IPS-NIHi11 (cell line): Measurements from ENCODE around the gene GPD2.
A peak's percentile ranks its signal among the peaks of the same experiment; 100 is the strongest.

ENCODE experiments used
- DNase-seq: peaks from one replicate; pipeline ENCODE4 v3.0.0; 2012; ENCODE audit warnings: mixed read lengths, low spot score

GPD2 gene

DNA sequence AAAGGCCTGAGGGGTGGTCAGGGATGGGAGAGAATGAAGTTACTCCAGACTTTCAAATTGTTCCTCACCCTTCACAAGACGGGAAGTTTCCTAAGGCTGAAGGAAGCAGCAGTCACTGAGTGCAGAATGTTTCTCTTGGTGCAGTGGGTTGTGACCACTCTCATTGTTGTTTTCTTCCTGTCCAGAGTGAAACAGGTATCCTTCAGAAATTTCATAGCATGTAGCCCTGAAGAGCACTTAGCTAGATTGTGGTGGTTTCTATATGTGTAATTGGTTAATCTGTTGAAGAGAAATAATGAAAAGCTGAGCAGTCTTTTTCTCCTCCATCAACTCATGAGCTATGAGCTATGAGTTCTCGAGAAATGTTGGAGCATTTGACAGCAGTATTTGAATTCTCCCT lies 96.8 kb downstream of the GPD2 start:
- DNase-seq, result no peak

DNA sequence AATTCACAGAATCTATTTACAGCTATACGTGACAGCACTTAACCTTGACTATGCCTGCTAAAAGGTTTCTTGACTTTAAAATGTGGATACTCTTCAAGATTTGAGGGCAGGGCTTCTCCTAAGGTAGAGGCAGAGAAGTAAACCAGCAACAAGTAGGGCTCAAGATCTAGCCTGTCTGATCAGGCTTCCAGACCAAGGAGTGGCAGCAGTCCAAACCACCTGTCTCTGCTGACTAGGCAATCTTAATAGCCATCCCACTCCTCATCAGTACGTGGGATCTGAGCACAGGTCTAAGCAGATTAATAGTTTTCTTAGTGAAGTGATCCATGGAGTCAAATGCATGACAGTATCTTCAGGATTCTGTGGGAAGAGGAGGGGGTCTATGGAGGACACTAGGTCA lies 100.4 kb downstream of the GPD2 start:
- DNase-seq, result no peak

DNA sequence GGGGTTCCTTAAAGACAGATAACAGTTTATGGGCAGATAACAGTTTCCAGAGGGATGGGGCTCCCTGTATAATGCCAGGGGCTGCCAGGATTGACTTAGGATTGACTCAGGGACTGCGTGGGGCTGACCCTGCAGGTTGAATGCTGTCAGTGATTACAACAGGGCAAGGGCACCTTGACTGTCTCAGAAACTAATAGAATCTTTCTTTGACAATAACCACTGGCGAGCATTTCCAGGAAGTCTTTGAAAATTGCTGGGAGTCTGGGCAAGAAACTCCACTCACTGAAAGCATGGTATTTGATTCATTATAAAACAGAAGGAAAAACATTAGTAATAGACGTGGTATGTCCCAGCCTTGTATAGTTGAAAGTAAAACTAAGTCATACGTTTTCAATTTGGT lies 101.0 kb downstream of the GPD2 start:
- DNase-seq, result no peak

DNA sequence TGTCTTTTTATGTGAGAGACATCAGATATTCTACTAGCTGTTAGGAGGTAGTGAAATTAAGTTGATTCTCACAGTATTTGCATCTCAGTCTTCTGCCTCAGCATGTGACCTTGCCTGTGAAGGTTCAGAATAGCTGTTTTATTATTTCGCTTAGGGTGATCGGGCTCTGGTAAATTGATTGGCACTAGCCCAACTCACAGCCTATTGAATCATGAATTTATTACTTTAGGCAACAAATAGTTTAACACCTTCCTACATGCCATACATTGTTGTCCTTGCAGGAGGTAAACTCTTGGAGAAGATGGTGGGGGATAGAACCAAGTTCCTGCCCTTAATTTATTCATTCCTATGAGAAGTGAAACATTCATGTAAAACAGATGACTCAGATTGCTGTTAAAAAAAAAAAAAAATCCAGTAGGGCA lies 101.9 kb downstream of the GPD2 start:
- DNase-seq, result no peak

DNA sequence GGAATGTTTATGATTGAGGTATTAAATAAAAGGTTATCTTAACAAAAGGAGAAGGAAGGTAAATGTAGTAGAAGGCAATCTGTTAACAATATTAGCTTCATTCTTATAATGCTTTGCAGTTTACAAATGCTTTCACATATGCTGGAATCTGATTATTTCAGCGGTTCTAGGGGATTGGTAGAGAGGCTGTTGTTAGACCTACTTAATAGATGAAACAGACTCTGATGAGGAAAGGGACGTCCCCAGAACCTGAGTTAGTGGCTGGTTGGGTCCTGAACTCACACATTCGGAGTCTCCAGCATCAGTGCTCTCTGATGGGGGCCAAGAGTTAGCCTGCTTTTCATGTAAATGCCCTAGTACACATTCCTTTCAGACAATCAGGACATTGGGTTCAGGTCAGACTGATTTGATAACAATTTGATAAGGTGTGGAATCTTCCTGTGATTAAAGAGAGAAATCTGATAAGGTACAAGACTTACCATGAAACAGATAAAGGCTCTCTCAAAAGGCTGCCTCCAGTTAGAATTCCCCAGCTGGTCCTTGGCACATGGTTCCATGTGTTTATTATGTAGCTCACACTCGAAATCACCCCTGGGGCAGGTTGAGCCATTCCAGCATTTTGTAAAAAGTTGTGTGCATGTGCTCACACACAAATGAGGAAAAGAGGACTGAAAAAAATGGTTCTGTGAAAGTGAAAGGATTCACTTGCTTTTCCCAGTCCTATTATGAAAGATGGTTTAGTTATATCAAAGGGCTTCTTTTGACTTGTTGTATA lies 103.1 kb downstream of the GPD2 start:
- no peak for DNase-seq

DNA sequence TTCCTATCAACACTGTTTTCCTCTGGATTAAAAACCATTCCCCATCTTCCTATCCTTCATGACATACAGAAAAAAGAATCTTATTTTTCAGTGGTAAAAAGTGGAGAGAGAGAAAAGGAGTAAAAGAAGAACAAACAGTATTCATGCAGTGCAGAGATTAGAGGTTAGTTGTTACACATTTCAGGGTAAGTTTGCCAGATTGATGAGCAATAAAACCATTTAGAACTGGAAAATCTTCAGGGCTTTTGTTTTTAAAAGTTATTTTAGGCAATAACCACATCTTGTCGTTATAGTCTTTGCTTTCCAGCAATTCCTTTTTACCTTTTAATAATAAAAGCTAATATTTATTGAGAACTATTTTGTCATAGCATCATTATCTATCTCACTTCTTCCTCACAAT lies 104.5 kb downstream of the GPD2 start:
- DNase-seq, result no peak

DNA sequence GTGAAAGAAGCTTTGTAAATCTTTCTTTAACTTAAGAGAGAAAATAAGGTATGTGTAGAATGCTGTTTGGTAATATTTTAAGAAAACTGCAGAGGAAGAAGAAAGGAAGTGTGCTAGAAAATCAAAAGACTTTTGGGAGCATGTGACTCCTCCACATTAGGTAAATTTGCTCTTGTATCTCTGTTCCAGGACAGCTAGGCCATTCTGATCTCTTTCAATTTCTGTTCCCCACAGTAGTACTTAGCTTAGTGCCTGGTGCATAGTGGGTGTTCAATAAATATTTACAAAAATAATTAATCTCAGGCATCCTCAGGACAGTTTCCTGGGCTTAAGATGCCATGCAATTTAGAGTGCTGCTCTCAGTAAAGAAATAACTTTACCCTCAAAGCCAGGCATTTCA lies 105.0 kb downstream of the GPD2 start:
- no peak for DNase-seq

DNA sequence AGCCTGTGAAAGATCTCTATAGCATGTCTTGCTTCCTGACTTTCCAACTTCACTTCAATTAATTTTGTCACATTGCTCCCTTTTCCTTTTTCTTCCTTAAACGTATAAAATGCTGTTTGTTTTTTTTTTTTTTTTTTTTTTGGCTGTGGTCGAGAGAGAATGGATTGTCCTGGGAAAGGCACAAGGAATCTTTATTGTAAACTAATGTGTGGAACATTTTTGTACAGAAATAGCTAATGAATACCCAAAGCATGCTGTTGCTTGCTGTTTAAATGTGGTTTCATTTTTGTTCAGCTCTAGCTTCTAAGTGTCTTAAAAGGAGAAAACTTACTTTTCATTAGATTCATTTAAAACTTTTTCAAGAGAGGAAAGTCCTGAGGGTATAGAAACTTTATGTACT lies 105.5 kb downstream of the GPD2 start:
- DNase-seq, result no peak

DNA sequence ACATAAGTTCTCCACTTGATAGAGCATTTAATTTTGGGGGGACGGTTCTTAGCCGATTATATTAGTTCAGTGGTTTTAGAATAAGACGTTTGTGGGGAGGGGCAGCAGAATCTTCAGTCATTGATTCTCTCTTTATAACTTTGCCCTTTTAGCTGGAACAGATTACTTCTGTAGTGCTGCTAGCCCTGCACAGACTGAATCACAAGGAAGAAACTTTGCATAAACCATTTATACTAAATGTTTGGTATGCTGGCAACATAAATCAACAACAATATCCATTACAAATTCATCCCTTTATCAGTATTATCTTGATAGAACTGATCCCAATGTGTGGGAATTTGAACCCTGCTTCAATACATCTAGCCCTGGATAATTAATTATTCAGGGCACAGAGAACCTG lies 112.2 kb downstream of the GPD2 start:
- DNase-seq, result no peak

DNA sequence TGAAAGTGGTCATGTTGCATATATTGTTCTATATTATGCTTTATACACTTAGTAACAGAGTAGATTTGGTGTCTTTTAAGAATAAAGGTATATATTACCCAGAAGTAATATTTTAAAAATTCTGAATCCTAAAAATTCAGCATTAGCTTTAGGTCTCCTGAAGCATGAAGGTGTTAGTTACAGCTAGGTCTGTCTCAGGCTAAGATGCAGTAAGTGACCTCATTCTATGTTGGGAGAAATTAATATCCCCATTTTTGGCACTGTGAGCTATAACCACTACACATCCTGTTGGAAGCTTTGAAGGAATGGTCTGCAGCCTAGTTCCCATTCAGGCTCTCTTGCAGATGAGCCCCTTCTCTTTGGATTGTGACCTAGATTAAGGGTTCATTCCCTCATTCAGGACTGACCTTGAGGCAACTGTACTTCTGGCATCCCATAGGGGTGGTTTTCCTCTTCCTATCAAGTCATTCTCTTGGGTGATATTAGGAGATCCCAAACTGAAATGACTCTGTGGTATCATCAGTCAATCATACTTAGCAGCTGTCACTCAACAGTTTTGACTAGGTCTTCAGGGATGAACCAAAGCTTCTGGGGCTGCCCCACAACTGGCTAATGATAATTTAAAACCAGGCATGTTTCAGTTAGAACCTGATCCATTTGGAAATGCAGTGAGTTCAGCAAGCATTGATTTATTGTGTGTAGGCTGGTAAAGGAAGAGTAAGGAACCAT lies 117.7 kb downstream of the GPD2 start:
- DNase-seq, result no peak

DNA sequence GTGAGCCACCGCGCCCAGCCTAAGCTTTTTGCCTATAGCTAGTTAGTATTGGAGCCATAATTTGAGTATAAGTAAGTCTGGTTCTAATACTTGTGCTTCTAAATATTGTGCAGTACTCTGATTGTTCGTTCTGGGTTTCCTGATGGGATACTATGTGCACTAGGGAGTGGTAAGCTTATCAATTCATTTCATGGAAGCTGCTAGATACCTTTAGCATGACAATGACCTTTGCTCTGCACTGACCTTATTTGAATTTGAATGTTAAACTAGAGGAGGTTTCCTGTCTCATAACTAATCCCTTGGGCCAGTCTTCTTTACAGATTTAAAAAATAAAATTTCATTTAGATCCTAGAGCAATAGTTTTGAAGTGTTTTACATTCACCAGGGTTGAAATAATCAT lies 125.1 kb downstream of the GPD2 start:
- no peak for DNase-seq

DNA sequence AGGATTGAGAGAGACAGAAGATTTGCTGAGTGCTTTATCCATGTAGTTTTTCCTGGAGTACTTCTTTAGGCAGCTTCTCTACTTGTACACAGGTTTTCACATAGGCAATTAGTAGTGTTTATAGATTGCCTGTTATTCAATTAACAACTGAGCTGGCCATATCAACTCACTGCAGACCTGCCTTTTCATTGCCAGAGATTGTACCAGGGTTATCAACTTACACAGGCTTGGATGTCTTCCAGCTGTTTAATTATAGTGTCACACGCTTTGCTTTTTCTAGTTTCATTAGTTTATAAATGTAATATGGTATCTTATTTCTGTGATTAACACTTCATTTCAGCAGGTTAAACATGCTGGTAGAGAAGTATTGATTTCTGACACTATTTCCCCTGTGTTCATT lies 125.9 kb downstream of the GPD2 start:
- no peak for DNase-seq

DNA sequence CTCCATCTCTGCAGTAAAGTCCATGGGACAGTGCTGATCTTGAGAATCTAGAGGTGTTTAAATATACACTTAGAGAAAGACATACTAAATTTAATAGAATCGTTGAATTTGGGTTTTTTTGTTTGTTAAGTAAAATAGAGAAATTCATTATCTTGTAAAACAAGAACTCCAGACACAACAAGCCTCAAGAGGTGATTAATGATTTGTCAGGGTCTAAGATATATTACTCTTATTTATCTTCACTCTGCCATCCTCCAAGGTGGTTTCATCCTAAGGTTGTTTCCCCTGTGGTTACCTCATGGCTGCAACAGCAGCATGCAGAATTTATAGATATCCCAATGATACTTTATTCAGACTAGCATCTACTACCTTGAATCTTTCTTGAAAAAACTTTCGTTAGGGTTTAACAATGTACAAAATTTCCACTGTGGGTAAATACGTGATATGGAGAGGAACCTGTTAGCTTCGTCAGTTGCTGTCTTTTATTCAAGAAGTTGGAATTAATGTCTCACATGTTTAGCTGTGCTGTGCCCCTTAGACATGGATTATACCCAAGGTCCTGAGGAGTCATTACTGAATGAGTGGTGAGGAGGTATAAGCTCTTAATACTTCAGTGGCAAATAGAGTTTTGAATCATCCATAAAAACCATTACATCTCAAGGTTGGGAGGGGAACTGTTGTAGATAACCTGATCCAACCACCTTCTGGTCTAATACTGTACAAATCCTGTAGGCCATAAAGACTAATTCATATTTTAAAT lies 128.0 kb downstream of the GPD2 start:
- DNase-seq, result no peak

DNA sequence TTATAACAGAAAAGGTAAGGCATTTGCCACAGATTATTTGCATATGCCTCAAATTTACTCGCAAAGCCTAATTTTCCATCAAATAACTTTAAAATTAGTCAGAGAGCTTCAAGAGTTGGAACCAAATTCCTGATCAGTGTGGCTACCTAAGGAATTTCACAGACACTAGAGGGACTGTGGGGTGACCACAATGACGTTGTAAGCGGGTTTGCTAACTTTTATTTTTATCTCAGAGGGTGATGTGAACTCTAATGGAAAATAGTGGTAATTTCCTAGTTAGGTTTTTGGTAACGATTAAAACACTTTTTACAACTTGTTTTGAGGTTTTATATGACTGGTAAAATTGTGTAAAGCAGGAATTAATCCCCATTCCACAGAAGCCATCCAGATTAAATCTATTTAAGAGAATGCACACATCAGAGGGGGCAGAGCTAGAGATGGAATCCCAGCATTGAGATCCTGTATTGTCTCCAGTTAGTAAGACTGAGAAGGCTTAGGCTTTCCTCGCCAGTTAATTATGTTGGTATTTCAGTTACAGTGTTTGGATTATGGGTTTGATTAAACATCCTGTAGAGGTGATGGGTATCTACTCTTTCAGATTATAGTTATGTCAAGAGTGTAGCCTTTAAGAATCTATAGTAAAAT lies 129.0 kb downstream of the GPD2 start:
- peak; percentile 10 for DNase-seq

DNA sequence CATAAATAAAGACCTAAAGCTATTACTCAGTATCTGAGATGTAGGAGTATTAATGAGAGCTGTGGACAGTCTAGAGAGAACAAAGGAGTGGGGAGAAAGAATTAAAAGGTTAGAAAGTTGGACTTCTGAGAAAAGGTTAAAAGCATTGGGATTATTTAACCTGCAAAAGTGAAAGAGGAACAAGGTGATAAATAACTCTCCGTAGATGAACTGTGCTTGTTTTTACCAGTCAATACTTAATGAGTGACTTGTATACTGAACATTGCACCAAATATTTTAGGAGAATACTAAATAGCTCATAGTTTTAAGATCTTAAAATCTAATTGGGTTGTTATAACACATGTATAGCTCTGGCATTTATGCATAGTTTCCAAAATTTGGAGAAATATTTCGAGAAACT lies 137.5 kb downstream of the GPD2 start:
- no peak for DNase-seq

DNA sequence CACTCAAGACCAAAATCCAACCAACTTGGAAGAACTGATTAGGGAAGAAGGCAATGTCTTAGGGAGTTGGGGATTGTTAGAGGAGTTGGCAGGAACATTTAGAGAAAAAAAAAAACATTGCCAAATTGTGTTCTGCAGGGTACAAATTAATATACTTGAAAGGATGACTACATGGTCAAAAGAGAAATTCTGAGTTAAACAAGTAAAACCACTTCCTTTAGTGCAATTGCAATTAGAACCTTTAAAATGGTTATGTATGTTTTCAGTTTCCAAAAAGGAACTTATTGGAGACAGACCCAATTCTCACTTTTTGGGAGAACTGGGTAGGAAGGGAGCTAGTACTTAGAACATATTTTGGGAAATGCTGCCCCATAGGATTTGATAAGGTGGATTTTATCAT lies 137.9 kb downstream of the GPD2 start:
- no peak for DNase-seq

DNA sequence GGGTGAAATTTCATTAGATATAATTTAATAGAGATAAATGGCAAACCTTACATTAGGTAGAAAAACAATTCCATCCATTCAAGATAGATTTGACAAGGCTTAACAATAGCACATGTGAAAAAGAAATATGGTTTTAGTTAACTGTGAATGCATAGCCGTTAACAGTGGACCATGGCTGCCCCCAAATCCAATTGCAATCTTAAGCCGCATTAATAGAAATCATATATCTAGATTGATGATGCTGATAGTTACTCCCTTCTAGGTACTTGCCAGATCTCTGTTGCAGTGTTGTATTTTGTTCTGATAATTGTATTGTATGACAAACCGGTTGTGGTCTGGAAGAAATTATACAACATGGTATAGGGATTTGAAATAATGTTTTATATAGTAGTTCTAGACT lies 139.8 kb downstream of the GPD2 start:
- DNase-seq, result no peak

DNA sequence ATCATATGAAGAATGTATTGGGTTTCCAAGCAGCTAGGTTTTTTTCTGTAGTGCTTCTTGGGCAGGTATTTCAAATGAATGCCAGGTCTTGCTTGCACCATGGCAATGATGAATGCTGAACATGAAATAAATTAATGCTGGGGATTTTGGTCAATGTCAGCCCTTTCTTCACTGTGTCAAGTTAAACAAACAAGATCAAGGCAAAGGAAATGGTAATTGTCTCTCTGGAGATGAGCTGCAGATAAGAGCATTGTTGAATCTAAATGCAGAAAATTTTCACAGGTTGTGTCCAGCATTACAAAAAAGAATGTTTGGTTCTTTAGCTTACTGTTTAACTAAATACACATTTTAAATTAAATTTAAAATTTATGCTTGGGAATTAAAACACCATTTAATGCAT lies 144.3 kb downstream of the GPD2 start:
- DNase-seq, result no peak

DNA sequence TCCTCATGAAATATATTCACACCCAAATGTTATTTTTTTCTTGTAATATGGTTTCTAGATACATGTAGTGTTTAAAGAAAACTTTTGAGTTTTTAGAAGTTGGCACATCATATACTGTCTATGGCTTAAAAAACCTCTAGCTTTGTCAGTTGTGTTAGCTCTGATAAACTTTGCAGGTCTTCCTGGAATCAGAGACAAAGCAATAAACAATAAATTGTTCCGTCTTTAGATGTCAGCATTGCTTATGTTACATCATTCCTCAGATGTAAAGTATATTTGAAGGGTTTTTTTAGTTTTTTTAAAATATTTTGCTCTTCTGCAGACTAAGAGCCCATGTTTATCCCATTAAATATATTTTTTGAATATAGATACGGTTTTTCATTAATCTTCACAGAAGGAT lies 145.1 kb downstream of the GPD2 start:
- no peak for DNase-seq

DNA sequence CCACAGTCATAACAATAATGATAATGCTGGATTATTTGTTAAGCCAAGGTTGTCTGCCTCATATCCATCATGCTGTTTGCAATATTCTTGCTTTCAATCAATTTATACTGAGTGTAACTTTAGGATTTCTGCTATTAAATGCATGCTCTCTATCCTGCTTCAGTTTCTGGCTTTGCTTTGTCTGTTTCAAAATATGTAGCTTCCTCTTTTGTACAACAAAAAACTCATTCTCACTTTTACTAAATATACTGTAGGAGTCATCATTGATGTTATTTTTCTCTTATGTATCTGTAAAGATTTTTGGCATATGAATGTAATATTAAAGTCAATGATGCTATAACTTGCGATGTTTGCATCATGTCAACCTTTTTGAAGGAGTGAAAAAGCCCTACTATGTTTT lies 149.3 kb downstream of the GPD2 start:
- no peak for DNase-seq

DNA sequence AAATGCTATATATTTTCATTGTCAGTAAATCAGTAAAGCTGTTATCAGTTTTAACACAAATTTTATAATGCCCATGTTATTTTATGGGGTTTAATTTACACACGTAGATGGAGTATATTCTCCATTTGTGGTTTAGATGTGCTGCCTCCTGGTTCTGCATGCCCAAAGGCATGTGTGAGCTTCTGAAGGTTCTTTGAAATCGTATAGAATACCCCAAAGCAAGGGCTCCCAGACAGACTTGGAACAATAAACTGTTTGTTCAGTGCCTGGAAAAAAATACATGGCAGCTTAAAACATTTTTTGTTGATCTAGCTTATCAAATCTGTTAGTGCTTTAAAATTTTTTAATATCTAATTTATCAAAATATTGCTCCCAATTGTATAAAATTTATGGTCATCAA lies 150.4 kb downstream of the GPD2 start:
- DNase-seq, result no peak

DNA sequence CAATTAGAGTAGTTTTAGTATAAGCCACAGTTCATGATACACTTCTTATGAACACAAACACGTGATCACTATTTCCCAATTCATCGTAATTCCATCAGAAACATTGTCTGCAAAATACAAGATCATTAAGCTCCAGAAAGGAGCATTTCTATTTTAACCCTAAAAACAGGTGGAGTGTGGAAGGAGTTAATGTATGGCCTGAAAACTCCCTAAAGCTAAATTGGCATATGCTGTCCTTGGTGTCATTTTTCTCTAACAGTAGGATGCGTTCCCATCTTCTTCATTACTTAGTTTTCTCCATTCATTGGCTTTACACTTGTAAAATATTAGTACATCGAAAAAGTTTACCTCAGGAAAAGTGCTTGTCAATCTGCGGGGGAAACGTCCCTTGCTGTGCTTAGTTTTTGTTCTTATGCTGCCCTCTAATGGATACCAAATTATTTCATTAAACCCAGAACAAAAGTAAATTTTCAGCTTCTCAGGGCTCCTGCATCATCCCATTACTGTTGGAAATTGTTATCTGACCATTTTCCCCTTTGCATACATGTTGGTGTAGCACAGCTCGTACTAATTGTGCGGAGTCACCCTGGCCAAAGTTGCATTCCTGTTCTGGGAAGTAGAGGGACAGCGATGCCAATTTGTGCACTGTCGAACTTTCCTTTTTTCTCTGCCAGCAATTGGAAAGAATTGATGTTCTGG lies 153.4 kb downstream of the GPD2 start:
- peak; percentile 37 for DNase-seq
